Stimulated activated CD8-positive, alpha-beta memory T cell treated with anti-CD3 and anti-CD28 coated beads, Interleukin-12 subunit alpha, Interleukin-12 subunit beta, amount 100 ng/mL, for 24 hours (primary cell): ENCODE measurements around the gene SULT6B1.
"Not testable (repeated sequence)": the region's sequence is repeated elsewhere in the genome, so short reads cannot be mapped to it uniquely, and the experiment has no call there.

ENCODE experiments used
- DNase-seq: peaks from one replicate; pipeline ENCODE4 v3.0.0-alpha.2; 2020; ENCODE audit errors: extremely low read depth

Gene SULT6B1, protein sequence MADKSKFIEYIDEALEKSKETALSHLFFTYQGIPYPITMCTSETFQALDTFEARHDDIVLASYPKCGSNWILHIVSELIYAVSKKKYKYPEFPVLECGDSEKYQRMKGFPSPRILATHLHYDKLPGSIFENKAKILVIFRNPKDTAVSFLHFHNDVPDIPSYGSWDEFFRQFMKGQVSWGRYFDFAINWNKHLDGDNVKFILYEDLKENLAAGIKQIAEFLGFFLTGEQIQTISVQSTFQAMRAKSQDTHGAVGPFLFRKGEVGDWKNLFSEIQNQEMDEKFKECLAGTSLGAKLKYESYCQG

DNA sequence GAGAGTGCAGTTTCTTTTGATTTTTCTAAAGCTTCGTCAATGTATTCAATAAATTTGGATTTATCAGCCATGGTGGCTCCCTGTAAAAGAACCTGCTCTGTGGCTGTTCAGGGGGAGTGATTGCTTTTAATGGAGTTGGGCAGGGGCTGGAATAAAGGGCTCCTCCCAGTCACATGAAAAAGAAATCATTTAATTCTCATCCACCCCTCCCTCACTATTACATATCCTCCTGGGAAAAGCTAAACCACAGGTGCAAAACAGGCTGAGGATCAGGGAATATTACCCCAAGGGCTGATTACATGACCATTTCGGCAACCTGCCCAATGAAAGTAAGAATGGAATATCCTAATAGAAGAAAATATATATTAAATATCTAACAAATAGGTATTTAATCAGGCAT is at the start of gene SULT6B1:
SULT6B1 (minus strand) TSS at position 101 of the 400 bp plus-strand sequence; CDS start at position 71, 30 bp downstream.
- DNase-seq: no peak

DNA sequence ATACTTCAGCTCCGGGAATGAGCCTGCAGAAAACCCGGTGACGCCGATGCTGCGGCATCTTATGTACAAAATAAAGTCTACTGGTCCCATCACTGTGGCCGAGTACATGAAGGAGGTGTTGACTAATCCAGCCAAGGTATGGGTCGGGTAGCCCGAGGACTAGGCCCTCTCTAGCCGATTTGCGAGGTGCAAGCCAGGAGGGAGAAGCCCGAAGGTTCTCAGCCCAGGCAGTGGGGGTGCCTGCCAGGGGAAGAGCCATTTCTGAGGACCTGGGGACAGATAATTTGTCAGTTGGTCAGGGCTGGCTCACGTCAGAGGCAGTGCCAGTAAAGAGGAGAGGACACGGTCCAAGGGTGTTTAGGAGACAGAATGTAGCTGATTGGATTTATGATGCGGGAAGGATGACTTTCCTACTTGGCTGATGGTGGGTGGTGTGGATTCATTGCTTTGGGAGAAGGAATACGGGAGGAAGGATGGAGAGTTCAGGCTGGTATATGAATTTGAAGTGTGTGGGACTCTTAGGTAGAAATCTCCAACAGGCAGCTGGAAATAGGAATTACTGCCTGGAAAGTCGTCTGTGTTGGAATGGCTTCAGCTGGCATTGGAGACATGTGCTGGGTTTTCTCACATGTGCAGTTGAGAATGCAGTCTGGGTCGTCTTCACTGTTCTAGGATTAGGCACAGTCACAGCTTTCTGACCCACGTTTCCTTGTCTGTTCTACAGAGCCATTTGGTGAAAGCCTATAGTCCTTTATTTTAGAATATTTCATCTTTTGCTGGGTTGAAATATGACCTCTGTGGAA is 43.9 kb upstream of the SULT6B1 start:
- no peak for DNase-seq

DNA sequence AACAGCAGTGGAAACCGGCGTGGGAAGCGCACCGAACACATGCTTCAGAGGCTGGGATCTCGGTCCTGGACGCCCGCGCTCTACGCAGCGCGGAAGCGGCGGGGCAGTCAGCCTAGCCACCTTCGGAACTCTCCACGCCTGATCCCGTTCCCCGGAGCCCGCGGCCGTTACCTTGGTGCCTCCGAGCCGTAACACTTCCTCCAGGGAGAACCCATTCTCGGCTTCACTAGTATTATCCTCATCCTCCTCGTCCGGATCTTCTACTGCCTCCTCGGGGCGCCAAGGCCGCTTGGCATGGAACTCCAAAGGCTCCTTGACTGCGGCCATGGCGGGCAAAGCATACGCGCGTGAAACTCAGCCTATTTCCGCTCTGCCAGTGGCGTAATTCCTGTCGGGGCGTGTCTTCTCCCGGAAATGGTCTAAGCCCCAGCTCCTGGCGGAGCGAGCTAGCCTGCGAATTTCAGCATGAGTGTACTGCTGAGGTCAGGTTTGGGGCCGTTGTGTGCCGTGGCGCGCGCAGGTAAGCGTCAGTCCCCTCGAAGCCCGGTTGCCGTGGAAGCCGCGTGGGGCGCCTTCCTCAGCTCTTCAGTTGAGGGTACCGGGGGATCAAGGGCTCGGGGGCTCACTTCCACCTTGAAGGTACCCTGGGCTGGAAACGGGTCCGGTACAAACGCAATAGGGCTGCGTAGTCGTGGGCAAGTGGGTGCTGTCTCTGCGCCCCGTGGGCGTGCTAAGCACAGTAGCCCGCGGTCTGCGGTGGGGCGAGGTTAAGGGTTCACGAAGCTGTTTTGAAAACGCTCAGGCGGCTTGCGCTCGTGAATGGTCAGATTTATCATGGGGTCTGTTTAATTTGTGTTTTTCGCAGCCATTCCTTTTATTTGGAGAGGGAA is 43.0 kb upstream of the SULT6B1 start, which contains the start of the genes CEBPZ and NDUFAF7:
CEBPZ (minus strand) TSS at position 356 of the 890 bp plus-strand sequence; CDS start at position 327, 29 bp downstream.
NDUFAF7 (plus strand) TSS at position 418 of the 890 bp plus-strand sequence; CDS start at position 466, 48 bp downstream.
- DNase-seq: peak; percentile 77

DNA sequence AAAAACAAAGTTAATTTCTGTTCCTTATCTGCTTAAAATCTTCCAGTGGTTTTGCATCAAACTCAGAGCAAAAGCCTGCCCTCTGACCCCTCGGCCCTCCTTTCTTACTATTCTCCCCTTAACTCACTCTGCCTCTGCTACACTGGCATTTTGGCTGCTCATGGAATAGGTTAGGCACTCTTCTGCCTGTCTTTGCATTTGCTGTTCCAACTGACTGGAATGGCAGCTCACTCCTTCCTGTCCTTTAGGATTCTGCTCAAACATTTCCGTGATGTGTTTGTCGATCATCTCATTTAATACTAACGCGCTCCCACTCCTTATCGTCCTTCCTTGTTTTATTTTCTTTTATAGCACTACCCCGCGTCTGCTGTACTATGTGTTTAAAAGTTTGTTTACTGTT is 42.1 kb upstream of the SULT6B1 start:
- DNase-seq: no peak

DNA sequence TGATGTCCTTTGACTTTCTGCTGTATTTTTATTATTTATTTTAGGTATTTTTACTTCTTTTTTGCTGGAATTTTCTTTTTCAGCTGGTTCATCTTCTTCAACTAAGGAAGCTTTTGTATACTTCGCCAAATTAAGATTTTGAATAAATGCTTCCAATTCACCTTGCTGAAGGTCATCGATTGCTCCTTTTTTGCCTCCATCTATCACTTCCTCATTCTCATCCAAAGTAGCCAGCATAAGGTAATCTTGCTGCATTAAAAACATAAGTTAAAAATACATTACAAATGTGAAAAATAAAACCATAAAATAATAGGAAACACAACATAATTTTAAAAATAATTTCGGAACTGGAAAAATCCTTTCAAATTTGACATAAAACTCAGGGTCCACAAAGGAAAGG is 40.3 kb upstream of the SULT6B1 start:
- DNase-seq: no peak

DNA sequence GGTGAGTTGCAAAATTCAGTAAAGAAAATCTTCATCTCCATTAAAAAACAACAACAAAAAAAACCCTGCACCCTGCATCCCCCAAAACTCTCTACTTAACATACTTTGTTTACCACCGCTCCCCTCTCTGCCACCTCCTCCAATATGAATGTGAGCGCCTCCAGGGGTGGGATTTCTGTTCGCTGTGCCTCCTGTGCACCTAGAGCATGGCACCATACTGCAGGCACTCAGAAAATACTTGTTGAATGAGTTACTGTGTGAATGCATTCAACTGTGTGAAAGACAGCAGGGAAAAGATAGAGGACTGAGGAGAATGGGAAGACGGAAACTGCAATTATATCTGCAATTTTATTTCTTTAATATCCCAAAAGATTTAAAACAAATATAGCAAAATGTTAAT is 38.4 kb upstream of the SULT6B1 start:
- DNase-seq: no peak

DNA sequence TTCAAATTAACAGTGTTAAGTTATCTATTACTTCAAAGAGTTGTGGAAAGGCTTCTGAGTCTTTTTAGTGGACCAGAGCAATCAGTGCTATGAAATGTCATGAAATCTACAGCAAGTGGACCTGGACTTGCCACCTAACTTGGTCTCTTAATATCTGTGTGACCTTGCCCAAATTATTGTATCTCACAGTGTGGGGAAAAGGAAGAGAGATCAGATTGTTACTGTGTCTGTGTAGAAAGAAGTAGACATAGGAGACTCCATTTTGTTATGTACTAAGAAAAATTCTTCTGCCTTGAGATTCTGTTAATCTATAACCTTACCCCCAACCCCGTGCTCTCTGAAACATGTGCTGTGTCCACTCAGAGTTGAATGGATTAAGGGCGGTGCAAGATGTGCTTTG is 36.7 kb upstream of the SULT6B1 start:
- not testable (repeated sequence) for DNase-seq

DNA sequence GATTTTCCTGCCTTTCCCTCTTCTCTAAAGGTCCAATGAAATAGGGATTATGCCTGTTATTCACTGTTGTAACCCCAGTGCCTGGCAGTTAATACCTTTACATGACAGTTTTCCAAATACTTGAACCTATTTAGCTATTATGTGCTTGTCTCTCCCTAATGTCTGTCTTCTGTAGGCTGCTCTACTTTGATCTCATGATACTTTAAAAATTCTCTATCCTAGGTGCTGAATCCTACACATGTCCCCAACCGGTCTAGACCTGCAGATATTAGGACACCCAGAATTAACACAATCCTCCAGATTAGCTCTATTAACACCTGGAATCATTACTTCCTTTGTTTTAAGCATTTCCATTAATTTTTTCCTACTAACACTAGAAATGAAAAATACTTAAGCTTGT is 35.6 kb upstream of the SULT6B1 start:
- no peak for DNase-seq

DNA sequence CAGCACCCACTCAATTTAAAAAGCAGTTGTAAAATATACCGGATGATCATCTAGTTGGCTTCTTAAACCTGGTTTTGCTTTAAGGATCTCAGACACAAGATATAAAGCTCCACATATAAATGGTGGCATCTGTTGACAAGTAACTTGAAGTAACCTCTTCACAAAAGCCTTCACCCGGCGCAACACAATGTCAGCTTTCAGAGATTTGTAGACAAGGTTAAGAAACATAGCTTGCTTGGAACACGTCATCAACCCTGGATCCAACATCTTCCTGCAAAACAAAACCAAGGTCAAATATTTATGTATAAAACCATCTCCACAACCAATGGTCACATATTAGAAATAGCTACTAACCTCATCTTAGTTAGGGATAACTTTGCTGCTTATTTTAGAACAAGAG is 34.7 kb upstream of the SULT6B1 start:
- no peak for DNase-seq

DNA sequence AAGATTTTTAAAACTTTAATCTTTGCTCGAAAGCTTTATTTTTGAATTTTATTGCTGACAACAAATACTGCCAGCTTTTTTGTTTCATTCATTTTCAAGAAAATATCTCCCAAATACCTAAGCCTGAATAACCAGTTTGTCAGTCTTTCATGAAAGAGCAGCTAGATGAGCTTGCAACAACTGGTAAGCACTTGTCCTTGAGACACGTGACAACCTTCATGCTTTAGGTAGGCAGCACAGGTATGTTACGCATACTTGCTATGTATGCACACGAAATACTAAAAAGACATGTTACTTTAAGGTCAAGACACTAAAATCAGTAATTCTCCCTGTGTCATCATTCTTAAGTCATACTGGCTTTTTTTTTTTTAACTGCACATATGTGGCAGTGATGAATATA is 30.6 kb upstream of the SULT6B1 start:
- DNase-seq: no peak

DNA sequence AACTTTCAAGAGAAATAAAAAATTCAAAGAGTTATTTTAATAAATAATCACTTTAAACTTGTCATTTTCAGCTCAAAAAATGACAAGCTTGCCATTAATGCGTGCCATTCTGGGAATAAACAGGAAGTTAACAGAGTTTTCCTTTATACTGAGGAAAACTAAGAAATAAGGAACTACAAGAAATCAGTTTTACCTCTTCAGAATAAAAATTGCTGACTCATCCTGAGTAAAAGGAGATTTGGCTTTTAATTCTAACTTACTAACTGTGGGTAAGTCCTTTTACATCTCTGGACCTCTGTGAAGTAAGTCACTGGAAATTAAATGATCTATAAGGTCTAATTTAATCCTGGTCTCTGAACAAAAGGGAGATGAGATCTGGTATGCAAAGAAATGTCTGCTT is 26.8 kb upstream of the SULT6B1 start:
- DNase-seq: no peak

DNA sequence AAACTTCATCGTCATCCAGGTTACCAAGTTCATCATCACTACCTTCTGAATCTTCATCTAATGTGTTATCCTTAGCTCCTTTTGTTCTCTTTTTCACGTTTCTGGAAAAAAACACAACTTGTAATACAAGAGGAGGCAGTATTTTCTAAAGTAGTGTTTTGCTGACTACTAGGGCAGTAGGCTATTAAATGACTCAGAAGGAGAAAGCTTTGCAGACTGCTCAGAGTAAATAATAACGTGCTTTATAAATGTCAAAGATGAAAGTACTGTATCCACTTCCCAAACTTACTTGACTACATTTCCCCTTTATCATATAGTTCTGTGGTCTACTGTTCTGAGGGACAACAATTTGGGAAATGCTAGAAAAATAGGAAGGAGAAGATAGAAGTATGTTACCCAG is 23.5 kb upstream of the SULT6B1 start:
- no peak for DNase-seq

DNA sequence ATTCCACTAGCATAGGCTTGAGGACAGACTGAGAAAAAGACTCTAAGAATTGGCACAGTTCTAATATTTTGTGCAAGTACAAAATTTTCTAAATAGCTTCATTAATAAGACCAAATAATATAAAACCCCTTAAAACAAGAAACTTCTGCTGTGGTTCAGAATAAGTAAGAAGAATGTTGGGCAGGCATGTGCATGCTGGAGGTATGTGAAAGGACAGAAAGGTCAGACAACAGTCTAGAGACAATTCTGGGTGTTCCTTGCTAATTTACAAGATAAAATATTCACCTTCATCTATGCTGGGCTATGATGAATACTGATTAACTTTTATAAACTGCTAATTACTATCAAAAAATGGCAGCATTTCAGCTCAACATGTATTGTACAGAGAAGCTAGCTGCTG is 22.7 kb upstream of the SULT6B1 start:
- no peak for DNase-seq

DNA sequence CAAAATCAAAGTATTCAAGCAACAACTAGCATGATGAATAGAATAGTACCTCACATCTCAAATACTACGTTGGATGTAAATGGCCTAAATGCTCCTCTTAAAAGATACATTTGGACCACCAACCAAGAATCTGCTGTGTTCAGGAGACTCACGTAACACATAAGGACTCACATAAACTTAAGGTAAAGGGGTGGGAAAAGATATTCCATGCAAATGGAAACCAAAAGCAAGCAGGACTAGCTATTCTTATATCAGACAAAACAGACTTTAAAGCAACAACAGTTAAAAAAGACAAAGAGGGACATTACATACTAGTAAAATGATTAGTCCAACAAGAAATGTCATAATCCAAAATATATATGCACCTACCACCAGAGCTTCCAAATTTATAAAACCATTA is 18.3 kb upstream of the SULT6B1 start:
- not testable (repeated sequence) for DNase-seq

DNA sequence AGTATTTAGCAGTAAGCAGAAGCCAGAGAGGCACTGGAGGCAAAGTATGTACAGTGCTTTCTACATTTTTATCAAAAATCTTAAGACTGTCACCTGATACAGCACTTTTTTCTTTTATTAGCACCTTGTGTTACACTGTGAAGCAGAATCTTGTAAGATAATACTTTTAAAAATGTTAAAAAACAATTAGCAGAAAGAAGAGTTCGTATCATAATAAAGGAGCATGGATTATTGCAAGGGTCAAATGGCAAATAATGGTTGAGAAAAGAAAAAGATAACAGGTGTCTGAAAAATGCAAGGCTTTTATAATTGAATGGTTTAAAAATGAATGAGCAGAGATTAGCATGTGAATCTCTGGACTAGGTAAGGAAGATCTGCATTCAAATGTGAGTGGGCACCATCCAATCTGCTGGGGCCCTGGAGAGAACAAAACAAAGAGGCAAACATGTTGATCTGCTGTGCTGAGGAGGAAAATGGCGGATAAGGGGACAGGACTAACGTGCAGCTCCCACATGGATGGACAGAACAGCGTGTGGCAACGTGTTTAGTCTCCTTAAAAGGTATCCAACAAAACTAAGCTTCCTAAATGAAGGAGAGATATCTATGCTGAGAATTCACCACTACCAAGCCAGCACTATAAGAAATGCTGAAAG is 17.3 kb upstream of the SULT6B1 start:
- DNase-seq: no peak

DNA sequence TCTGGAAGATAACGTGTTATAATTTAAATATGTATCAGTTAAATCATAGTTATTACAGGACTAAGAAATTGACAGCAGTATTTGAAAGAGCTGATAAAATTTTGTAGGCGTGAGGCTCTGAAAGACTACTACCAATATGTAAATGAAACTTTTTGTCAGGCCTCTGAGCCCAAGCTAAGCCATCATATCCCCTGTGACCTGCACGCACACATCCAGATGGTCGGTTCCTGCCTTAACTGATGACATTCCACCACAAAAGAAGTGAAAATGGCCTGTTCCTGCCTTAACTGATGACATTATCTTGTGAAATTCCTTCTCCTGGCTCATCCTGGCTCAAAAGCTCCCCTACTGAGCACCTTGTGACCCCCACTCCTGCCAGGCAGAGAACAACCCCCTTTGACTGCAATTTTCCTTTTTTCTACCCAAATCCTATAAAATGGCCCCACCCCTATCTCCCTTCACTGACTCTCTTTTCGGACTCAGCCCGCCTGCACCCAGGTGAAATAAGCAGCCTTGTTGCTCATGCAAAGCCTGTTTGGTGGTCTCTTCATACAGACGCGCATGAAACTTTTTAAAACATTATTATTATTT is 16.7 kb upstream of the SULT6B1 start:
- not testable (repeated sequence) for DNase-seq

DNA sequence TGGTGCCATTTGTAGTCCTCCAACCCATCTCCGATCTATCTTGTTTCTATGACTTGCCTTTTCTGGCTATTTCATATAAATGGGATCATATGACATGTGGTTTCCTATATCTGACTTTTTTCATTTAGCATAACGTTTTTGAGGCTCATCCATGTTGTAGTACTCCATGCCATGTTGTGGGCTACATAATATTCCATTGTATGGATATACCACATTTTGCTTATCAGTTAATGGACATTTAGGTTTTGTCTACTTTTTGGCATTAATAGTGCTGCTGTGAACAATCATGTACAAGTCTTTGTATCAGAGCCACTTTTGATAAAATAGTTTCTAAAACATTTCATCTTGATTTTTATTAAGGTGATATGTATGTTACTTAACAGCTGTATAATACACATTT is 15.2 kb upstream of the SULT6B1 start:
- no peak for DNase-seq

DNA sequence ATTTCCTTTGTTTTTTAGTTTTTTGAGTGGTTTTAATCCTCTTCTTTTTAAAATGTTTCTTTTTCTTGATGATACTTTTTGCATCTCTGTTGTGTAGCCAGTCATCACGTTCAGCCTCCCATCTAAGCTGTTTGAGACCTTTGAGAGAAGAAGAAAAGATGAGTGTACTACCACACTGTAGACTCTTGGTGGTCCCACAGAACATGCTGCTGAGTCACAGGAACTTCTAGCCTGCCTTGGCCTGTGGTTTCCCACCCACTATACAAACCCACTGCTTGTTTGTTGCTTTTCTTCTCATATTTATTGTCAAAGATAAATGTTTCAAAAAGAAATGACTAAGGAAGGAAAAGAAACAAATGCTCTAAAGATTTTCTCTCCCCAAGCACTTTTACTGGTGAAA is 13.3 kb upstream of the SULT6B1 start:
- peak; percentile 11 for DNase-seq

DNA sequence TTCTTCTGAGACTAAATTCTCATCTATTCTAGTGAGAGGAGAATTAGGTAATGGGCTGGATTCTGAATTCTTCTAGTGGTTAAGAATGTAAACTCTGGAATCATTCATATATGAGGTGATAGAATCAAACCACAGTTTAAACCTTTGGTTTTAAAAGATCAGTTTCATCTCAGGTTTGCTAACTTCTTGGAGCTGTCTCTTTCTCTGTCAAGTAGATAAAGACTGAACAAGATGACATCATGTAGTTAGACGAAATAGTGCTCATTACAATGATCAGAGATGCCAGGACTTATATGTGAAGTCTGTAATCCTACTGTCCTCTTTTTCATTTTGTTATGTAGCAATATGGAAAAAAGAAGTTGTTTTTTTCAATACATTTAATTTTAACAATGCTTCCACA is 12.7 kb upstream of the SULT6B1 start:
- DNase-seq: no peak

DNA sequence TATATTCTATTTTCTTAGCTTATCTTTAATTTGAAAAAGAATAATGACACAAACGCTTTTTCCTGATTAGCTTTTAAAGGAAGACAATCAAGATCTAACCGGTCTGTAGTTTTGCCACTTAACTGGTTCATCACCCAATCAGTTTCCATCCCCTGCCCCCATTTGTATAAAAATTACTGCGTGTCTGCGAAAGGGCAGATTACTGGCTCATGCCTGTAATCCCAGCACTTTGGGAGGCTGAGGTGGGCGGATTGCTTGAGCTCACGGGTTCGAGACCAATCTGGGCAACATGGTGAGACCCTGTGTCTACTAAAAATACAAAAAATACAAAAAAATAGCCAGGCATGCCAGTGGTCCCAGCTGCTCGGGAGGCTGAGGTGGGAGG is 10.2 kb upstream of the SULT6B1 start:
- DNase-seq: no peak
